Hematopoietic multipotent progenitor cell (in vitro differentiated cells): ENCODE data around the gene CD37. TPM values are rescaled to one million over a fixed set of nuclear protein-coding genes. Genes with fewer than 3 reads are reported as not detected.

Experiments
- DNase-seq, 3 donors: peaks; one replicate each; pipeline ENCODE4 v3.0.0-alpha.2; 2011 to 2015; ENCODE audit warnings: low read depth in 2 of 3, low spot score in 2 of 3
- total RNA-seq: library from RNA; depleted of rRNA; stranded (reverse); fragments of >200 nt; gene quantifications from one replicate; pipeline ENCODE4 v1.2.3, GENCODE V29; 2012

Gene CD37
- total RNA-seq, 1 donor: 255 TPM

DNA sequence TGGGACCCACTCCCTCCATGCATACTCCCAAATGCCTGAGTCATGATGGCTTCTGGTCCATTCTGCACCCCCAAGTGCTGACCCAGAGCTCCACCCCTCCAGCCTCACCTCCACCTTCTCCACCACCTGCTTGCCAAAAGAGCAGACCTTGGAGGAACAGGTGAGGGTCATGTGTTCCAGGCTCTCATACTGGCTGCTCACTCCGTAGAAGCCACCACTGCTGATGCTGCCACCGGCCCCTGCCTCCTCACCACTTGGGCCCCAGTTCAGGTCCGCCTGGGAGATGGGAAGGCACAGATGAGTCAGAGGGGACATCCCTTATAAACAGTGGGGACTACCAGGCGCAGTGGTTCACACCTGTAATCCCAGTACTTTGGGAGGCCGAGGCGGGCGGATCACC, 7.9 kb downstream of the CD37 start:
- DNase-seq: no peak

DNA sequence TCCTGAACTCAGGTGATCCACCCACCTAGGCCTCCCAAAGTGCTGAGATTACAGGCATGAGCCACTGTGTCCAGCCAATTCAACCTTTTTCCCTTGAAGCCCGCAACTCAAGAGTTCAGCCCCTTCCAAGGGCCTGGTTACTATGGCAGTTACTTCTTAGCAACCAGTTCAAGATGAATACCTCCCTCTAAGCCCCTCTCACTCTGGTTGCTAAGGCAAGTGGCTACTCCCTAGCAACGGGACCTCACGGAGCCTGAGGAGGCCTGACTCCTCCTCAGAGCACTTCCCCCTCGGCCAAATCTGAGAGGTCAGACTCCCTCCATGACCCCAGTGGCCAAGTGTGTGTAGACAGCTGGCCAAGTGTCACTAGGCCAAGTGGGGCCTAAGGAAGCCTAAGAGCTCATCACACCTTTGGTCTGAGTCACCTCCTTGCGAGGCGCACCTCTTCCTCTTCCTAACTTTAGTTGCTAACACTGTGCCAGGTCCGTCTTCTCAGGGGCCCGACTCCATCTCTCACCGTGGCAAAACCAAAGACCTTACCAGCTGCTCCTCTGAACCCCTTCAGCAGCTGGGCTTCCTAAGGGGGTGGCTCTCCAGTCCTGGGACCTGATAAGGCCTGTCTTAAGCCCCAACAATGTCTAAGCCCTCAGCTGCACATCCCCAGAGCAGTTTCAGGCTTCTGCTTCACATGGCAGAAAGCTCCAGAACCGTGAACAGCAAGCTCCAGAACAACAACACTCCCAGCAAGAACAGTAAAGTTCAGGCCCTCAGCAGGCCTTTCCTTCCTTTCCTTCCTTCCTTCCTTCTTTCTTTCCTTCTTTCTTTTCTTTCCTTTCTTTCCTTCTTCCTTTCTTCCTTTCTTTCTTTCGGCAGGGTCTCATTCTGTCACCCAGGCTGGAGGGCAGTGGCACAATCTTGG, 9.6 kb downstream of the CD37 start:
- no peak for DNase-seq

DNA sequence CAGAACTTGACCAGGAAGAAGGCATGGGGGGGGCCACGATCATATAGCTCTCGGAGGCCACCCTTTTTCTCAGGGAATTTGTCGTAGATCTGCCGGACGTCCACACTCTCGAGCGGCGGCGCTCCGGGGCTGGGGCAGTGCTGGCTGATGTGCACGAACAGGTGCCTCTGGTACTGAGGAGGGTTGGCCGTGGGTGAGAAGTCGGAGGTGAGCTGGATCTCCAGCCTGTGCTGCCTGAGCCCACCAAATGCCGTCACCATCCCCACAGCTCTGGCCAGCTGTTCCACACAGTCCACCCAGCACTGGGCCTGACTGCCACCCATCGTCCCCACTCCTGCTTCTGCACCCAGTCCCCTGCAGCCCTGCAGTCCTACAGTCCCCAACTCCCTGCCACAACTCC, 12.0 kb downstream of the CD37 start:
- DNase-seq: no peak

DNA sequence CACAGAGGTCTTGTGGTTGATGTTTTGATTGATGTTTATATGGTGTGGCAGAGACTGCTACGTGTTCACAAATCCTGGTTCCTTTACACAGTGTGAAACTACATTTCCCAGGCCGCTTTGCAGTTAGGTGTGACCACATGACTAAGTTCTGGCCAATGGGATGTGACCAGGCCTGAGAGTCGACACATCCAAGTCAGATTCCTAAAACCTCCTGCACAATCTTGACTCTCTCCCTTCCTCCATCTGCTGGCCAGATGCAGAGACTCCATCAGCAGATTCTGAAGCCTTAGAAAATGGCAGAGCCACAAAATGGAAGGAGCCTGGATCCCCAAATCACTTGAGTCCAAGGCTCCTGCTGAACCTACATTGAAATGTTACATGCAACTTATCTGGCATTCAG, 12.6 kb downstream of the CD37 start:
- peak in 1 of 3 donors; percentile 40 for DNase-seq

DNA sequence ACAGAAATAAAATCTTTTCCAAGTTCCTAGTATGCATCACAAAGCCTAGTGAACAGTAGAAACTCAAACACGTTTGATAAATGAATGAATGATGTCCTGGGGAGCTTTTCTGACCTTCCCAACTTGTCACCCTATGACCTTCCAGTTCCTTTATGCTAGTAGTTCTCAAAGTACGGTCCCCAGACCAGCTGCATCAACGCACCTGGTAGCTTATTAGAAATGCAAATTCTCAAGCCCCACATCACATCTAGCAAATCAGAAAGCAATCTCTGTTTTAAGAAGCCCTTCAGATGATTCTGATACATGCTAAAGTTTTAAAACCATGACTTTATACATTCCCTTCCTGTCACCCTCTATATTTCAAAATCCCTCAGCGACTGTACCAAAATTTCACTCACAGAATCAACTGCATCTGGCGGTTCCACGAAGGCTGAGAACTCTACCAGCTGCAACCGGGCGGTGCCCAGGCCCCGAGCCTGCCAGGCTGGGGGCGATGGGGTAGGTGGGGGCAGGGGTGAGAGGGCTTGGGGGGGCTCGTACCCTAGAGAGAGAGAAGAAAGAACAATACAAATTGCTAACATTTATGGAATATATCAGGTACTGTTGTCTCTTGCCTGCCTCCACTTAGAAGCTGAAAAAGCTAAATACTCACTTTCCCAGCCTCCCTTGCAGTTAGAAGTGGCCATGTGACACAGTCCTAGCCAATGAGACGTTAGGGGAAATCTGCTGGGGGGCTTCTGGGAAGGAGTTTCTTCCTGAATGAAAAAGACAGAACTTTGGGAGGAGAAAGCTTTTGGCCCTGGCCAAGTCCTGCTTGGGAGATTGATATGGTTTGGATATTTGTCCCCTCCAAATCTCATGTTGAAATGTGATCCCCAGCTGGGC, 13.3 kb downstream of the CD37 start:
- no peak for DNase-seq

DNA sequence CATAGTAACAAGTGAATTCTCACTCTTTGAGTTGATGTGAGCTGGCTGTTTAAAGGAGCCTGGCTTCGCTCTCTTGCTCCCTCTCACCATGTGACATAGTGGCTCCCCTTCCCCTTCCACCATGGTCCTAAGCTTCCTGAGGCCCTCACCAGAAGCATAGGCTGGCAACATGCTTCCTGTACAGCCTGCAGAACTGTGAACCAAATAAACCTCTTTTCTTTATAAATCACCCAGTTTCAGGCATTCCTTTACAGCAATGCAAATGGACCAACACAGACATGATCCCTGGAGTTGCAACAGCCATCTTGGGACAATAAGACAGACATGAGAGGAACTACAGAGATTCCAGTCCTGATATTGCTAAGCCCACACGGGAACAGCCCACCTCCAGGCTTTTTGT, 14.4 kb downstream of the CD37 start:
- no peak for DNase-seq

DNA sequence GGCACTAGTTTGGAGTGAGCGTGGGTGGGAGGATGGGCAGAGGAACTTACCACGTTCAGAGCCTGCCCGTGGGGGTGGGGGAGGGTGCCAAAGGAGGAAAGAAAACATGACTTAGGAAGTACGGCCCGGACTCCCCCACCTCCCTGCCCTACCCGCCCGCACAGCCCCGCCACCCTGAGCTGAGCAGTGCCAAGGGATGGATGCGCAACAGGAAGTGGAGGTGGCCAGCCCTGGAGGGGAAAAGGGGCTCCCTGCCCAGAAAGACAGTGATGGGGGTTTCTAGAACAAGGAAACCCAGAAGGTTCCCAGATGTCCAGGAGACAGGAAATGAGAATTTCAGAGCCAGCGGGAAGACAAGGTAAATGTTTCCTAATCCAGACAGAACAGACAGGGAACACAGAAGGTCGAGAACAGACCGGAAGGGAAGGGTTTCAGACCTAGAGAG, 20.7 kb downstream of the CD37 start:
- no peak for DNase-seq

DNA sequence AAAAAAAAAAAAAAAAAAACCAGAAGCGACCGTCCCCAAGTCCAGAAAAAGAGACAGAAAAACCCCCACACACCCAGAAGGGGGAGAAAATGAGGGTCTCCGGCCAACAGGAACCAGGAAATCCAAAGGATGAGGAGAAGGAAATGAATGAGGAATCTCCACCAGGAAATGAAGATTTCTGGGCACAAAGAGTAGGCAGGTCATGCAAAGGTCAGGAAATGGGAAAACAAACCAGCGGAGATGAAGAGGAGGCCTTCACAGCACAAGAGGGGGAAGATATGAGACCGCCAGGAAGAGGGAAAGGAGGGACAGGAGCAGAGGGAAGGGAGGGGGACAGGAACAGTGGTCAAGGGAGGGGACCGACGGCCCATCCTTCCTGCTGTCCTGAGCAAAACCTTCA, 21.2 kb downstream of the CD37 start:
- DNase-seq: no peak

DNA sequence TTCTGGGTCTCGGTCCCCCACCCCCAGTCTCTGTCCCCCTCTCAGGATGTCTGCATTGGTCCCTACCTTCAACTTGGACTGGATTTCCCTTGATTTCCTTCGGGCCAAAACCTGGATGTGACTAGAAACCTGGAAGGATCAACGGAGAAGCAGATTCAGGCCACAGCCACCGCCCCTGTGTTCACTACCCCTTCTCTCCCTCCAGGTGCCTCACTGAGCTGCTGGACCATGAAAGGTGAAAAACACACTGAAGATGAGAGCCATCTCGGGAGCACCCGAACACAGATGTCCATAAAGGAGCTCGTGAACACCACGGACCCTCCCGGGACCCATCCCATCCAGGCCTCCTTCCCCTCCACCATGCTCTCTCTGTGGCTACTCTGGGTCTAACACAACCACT, 22.0 kb downstream of the CD37 start:
- DNase-seq: no peak

DNA sequence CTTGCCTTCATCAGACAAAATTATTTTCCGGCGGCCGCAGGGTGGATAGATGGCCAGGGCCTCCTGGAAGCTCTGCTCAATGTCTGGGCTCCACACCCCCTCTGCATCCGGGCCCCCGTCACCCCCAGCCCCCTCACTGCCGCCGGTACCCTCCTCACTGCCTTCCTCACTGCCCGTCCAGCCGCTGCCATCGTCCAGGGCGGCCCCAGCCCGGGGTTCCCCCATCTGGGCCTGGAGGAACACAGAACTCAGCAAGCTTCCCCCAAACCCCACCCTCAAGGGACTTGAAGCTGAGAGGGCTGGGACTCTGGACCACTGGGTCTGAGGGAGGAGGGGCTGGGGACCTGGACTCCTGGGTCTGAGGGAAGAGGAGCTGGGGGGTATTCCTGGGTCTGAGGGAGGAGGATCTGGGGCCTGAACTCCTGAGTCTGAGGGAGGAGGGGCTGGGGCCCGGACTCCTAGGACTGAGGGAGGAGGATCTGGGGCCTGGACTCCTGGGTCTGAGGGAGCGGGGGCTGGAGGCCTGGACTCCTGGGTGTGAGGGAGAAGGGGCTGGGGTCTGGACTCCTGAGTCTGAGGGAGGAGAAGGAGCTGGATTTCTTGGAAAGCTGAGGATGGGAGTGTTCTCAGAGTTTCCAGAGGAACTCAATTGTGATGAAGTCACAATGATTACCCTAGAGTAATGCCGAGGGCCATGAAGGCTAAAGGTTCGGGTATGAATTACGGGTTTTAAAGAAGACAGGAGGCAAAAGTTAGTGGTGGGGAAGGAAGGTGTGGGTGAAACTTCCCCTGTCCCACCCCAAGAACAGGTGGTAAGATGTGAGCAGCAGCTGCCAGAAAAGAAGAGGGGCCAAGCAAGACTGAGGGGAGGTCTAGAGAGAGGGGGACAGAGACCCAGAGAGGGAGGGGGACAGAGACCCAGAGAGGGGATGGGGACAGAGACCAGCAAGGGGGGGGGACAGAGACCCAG, 24.9 kb downstream of the CD37 start:
- DNase-seq: peak in 1 of 3 donors; percentile 38

DNA sequence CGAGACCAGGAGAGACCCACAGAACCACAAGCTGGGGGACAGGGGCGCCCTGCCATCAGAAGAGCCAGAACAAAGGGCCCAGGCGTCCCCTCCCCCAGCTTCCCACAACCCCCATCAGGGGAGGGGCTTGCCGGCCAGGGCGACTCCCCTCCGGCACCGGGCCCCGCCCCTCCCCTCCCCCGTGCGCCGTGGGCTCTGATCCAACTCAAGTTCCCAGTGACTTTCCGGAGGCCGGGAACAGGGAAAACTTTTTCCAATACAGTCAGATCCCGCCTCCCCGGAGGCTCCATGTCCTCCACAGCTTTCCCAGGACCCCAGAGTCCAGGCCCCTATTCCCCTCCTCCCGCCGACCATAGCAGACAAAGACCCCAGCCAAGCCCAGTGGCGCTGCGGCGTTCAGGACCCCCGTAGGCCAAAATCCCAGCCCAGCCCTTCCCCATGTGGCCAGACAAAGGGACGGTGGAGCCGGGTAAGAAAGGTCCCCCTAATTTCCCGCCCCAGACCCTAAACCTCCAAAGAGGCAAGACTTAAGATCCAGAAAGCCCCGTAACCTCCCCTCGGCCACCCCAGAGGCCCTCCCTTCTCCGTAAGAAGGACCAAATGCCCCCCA, 26.3 kb downstream of the CD37 start:
- DNase-seq: peak in 1 of 3 donors; percentile 21

DNA sequence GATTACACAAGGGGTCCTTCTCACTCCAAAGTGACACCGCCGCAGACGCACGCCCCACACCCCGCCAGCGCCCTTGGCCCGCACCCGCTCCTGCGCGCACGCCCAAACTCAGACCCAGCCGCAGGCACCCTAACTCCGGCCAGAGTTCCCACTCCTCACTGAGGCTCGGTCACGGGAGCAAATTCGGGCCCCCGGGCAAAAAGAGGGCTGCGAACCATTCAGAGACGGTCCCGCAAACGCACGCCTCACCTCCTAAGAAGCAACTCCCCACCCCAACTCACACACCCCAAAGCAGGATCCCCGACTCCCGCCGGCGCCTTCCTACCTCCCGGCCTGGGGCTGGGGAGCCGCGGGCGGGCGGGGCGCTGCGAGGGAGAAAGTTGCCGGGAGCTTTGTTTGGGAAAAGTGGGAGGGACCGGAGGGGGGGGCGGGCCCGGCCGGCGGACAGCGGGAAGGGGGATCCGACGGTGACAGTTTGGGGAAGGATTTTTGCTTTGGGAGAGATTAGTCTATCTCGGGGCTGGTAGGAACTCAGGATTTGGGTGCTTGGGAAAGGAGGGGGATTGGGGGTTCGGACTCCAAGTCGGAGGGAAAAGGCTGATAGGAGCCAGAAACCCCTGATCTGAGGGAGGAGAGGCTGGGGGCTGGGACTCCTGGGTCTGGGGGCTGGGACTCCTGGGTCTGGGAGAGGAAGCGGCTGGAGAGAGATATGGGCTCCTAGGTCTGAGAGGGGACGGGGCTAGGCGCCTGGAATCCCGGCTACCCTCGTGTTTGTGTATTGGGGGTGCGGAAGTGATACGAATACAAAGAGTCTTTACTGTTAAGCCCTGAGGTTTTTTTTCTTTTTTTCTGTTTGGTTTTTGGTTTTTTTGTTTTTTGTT, 27.1 kb downstream of the CD37 start, which contains the start of gene TEAD2:
TEAD2 (minus strand) TSS at position 369 of the 881 bp plus-strand sequence. CDS start 2,341 bp downstream, outside the sequence.
- peak in 1 of 3 donors; percentile 15 for DNase-seq

DNA sequence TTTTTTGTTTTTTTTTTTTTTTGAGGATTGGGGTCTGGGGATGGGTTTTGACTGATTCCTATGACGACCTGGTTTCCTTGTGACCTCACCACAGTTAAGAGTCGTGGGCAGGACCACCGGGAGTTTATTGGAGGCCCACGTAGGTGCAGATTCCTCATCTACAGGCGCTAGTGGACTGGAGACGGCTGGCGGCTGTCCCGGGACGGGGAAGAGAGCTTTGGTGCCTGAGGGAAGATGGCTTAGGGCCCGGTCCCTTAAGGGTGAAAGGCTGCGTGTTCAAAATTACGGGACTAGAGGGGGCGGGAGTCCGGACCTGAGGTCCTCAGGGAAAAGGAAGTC, 27.7 kb downstream of the CD37 start:
- DNase-seq: peak in 1 of 3 donors; percentile 27

DNA sequence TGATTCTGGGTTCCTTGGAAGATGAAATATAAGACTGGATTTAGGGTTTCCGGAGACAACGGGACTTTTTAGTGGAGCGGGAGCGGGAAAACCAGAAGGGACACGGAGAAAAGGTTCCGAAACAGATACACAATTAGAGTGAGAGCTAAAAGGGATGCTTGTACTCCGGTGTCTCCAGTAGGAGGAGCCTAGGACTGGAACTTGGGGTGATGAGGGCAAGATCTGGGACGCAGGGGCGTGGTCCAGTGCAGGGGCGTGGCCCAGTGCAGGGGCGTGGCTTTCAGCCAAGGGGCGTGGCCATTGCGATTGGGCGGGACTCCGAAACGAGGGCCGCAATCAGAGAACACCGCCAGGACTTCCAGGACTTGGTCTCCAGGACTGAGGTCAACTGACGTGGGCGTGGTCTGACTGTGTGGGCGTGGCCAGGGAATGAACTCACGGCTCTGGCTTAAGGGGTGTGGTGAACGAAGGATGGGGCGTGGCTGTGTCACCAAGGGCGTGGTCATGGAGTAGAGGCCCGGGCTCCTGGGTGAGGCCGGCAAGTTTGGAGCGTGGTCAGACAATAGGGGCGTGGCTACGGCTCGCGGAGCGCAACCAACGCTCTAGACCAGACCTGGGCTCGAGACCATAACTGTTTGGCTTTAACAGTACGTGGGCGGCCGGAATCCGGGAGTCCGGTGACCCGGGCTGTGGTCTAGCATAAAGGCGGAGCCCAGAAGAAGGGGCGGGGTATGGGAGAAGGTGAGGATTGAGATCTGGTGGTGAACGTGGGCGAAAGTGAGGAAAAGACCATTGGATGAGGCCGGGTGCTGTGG, 28.3 kb downstream of the CD37 start, which contains the start of gene DKKL1:
DKKL1 (plus strand) TSS at position 610 of the 815 bp plus-strand sequence; CDS start at position 732, 122 bp downstream.
- DNase-seq: peak; percentile 38 to 78 (median 77)

DNA sequence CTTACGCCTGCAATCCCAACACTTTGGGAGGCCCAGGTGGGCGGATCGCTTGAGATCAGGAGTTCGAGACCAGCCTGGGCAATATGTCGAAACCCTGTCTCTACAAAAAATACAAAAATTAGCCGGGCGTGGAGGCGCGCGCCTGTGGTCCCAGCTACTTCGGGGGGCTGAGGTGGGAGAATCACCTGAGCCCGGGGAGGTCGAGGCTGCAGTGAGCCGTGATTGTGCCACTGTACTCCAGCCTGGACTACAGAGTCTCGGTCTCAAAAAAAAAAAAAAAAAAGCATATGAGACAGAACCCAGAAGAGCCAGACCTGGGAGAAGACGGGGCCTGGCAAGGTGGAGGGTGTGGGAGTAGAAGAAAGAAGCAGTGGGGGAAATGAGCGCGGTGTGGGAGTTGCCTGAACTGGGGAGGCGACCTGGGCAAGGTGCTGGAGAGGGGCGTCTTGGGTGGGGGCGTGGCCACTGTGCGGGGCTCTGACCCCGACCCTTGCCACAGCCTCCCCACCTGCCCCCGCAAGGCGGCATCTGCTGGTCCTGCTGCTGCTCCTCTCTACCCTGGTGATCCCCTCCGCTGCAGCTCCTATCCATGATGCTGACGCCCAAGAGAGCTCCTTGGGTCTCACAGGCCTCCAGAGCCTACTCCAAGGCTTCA, 29.0 kb downstream of the CD37 start:
- DNase-seq: no peak

DNA sequence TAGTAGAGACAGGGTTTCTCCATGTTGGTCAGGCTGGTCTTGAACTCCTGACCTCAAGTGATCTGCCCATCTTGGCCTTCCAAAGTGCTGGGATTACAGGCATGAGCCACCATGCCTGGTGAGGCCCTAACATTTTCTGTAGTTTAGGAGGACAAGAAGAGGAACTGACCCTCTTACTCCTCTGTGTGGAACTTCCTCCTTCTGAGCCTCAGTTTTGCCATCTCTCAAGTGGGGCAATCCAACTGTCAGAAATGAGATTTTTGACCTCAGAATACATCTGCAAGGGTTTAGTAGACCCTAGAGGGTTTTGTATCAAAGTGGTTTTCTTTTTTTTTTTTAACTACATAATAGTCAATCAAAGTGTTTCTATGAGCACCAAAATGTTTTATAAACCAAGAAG, 30.9 kb downstream of the CD37 start:
- no peak for DNase-seq

DNA sequence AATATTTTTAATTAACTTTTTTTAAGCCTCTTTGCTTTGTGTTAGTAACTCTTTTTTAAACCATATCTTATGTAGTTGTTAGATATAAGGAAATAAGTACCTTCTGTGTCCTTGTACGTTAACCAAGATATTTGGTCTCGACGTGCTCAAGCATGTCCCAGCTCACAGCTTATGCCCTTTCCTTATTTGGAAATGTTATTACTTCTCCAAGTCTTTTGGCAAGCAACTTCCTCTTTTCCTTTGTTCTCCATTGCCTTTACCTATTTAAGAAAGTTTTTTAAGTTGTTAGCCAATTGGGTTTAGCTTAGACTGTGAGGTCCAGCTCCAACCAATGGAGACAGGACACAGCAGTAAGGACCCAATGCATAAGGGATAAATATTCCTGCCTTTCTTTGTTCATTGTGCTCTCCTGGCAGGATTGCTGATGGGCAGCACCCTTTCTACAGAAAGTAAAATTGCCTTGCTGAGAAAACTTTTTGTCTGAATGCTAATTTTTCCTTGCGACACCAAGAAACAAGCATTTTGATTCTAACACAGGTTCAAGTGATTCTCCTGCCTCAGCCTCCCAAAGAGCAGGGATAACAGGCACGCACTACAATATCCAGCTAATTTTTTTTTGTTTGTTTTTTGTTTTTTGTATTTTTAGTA, 33.6 kb downstream of the CD37 start:
- DNase-seq: no peak
